ENCODE data around the gene ADGRB3. TPM values are rescaled to one million over a fixed set of nuclear protein-coding genes. Genes with fewer than 3 reads are reported as not detected.
A peak's percentile ranks its signal among the peaks of the same experiment; 100 is the strongest.

The ADGRB3 gene
- total RNA-seq, 1 experiment from 2014 or later = 7.7 TPM

DNA sequence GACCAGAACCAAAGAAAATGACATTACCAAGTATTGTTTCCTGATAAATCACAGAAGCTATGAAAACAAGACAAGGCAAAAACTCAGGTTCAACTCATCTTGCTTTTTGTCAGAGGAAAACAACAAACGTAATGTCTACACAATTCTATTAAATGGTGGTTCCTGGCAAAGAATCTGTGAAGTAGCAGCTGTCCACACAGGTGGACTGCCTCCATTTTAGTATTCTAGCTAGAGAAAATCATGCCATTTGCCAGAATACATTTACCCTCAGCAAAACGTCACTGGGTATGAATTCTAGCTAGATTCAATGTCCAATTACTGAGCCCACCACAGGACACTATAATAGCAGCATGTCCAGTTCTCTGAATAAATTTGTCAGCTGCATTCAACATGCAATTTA, 125.4 kb downstream of the ADGRB3 start:
- ChIA-PET CTCF (no interaction called here), POLR2A (ENCODE audit: low non-redundant PET) (no interaction called here)
- no peak overlapping the region for H3K27ac ChIP-seq (ENCODE audit: low read depth, low read length, poor library complexity, severe bottlenecking)
- no TSS peak for BruUV-seq (replicated peaks)
- peaks cover 34% of the 10 kb centered on the region for H3K4me1 ChIP-seq (ENCODE audit: insufficient read depth, low read length, poor library complexity, severe bottlenecking)
- TF ChIP-seq, protein P1, sequence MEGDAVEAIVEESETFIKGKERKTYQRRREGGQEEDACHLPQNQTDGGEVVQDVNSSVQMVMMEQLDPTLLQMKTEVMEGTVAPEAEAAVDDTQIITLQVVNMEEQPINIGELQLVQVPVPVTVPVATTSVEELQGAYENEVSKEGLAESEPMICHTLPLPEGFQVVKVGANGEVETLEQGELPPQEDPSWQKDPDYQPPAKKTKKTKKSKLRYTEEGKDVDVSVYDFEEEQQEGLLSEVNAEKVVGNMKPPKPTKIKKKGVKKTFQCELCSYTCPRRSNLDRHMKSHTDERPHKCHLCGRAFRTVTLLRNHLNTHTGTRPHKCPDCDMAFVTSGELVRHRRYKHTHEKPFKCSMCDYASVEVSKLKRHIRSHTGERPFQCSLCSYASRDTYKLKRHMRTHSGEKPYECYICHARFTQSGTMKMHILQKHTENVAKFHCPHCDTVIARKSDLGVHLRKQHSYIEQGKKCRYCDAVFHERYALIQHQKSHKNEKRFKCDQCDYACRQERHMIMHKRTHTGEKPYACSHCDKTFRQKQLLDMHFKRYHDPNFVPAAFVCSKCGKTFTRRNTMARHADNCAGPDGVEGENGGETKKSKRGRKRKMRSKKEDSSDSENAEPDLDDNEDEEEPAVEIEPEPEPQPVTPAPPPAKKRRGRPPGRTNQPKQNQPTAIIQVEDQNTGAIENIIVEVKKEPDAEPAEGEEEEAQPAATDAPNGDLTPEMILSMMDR (conservative IDR thresholded peaks at IDR 0.05; ENCODE audit: low read depth, low read length) = no peak
- no peak for TF ChIP-seq EZH2 (IDR thresholded peaks at IDR 0.05; ENCODE audit: borderline replicate concordance, low read depth, low read length, poor library complexity, severe bottlenecking)
- intact Hi-C loops (cut with micrococcal nuclease; ENCODE audit: unreplicated experiment) = no loop called here
- no peaks in the 10 kb centered on the region for H3K27me3 ChIP-seq (replicated peaks; ENCODE audit: insufficient read depth, low read depth, low read length, poor library complexity)
- no peak overlapping the region for H3K4me3 ChIP-seq (ENCODE audit: low read depth, low read length, poor library complexity, severe bottlenecking)
- no peaks in the 10 kb centered on the region for H3K36me3 ChIP-seq (ENCODE audit: insufficient read depth, low read length, poor library complexity, severe bottlenecking)
- DNase-seq (ENCODE audit: low spot score) = no peak
- H3K9me3 ChIP-seq (ENCODE audit: low read depth, low read length, poor library complexity, severe bottlenecking) = no peaks in the 10 kb centered on the region

DNA sequence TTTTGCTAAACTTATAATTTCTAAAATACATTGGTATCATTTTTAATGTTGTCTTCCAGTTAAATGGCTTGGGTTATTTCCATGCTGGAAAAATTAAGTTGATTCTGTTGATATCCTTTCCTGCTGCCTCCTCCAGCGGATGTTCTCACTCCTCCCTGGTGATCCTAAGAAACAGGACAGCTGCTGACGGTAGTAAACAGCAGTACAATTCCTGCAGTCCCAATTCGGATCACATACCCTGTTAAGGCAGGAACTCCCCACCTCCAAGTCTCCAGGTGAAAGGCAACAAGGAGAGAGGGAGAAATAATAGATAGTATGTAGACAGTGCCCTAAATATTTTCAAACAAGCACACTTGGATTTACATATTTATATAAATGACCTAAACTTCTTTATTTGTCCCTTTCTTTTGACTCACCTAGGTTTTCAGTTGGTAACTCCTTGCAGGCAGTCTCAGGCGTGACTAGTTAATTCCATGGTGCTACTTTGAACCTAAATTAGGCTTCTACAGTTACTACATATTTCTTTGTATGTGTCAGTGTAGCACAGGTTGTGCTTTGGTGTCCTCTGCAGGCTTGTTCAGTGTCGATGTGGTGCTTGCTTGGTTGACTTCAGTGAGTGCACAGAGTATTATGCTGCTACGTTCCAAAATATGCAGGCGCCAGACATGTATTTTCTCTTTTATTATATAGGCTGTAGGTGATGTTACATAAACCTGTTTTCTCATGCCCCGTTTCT, 126.0 kb downstream of the ADGRB3 start:
- no peak overlapping the region for H3K4me3 ChIP-seq (ENCODE audit: low read depth, low read length, poor library complexity, severe bottlenecking)
- ChIA-PET CTCF (no interaction called here), POLR2A (ENCODE audit: low non-redundant PET) (no interaction called here)
- intact Hi-C loops (cut with micrococcal nuclease; ENCODE audit: unreplicated experiment) = no loop called here
- peaks cover 27% of the 10 kb centered on the region for H3K4me1 ChIP-seq (ENCODE audit: insufficient read depth, low read length, poor library complexity, severe bottlenecking)
- no peak overlapping the region for H3K27ac ChIP-seq (ENCODE audit: low read depth, low read length, poor library complexity, severe bottlenecking)
- no peaks in the 10 kb centered on the region for H3K9me3 ChIP-seq (ENCODE audit: low read depth, low read length, poor library complexity, severe bottlenecking)
- no peaks in the 10 kb centered on the region for H3K27me3 ChIP-seq (replicated peaks; ENCODE audit: insufficient read depth, low read depth, low read length, poor library complexity)
- BruUV-seq (replicated peaks) = no TSS peak
- H3K36me3 ChIP-seq (ENCODE audit: insufficient read depth, low read length, poor library complexity, severe bottlenecking) = no peaks in the 10 kb centered on the region
- DNase-seq (ENCODE audit: low spot score) = no peak
- TF ChIP-seq, protein P1 (conservative IDR thresholded peaks at IDR 0.05; ENCODE audit: low read depth, low read length) = peak; percentile 39; the same call in 1 of the 2 replicates
- TF ChIP-seq EZH2 (IDR thresholded peaks at IDR 0.05; ENCODE audit: borderline replicate concordance, low read depth, low read length, poor library complexity, severe bottlenecking) = no peak

- CTCF ChIA-PET = no interaction called here
- no peak for TF ChIP-seq EZH2 (IDR thresholded peaks at IDR 0.05; ENCODE audit: borderline replicate concordance, low read depth, low read length, poor library complexity, severe bottlenecking)
- TF ChIP-seq, protein P1 (conservative IDR thresholded peaks at IDR 0.05; ENCODE audit: low read depth, low read length) = no peak
Measured at GRCh38 chr6:68761985-68762384, 126.9 kb downstream of the ADGRB3 start.

More at GRCh38 chr6:68761985-68762384, 126.9 kb downstream of the ADGRB3 start:
- no peak for DNase-seq (ENCODE audit: low spot score)
- H3K36me3 ChIP-seq (ENCODE audit: insufficient read depth, low read length, poor library complexity, severe bottlenecking) = no peaks in the 10 kb centered on the region
- H3K4me1 ChIP-seq (ENCODE audit: insufficient read depth, low read length, poor library complexity, severe bottlenecking) = peaks cover 19% of the 10 kb centered on the region
- intact Hi-C loops (cut with micrococcal nuclease; ENCODE audit: unreplicated experiment) = no loop called here
- BruUV-seq (replicated peaks) = no TSS peak
- no peak overlapping the region for H3K4me3 ChIP-seq (ENCODE audit: low read depth, low read length, poor library complexity, severe bottlenecking)
- no peaks in the 10 kb centered on the region for H3K27me3 ChIP-seq (replicated peaks; ENCODE audit: insufficient read depth, low read depth, low read length, poor library complexity)
- POLR2A ChIA-PET (ENCODE audit: low non-redundant PET) = no interaction called here
- no peak overlapping the region for H3K27ac ChIP-seq (ENCODE audit: low read depth, low read length, poor library complexity, severe bottlenecking)
- no peaks in the 10 kb centered on the region for H3K9me3 ChIP-seq (ENCODE audit: low read depth, low read length, poor library complexity, severe bottlenecking)

All from A673 (cell line).